NCI-H146 (cell line): ENCODE data around the gene WDR33.

Source experiments
- DNase-seq: peaks from one replicate; lab custom pipeline; 2025; lab: John Stamatoyannopoulos, UW

WDR33 gene

GRCh38 chr2:127672341-127673224, 138.4 kb downstream of the WDR33 start:
- DNase-seq = no peak

DNA sequence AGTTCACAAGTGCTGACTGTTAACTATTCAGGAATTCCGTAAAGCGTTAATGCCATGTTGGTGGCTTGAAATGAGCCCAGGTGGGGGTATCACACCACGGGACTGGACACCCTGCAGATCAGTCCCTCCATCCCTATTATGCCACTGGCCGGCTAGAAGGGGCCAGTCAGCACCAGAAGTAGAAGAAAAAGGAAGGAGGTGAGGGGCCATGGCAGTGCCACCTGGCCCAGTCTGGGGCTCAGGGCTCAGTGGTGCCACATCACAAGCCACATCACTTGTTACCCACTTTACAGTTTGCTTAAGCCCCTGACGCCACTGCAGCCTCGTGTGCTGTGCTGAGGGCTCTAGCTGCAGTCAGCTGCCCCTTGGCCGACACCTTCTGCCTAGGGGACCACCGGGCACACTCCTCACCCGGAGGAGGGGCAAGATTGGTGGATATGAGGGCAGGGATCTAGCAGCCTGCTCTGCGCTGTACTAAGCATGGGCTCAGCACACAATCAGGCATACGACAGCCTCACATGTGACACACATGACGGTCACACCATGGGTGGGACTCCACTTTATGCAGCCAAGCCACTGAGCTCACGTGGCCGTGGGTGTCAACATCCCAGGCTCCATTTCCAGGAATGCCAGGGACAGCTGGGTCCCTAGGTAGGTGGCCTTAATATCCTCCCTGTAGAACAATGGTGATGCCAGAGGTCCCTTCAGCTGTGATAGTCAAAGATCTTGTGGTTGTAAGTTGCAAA, 139.2 kb downstream of the WDR33 start:
- no peak for DNase-seq

GRCh38 chr2:127670957-127671290, 140.0 kb downstream of the WDR33 start:
- DNase-seq = no peak

DNA sequence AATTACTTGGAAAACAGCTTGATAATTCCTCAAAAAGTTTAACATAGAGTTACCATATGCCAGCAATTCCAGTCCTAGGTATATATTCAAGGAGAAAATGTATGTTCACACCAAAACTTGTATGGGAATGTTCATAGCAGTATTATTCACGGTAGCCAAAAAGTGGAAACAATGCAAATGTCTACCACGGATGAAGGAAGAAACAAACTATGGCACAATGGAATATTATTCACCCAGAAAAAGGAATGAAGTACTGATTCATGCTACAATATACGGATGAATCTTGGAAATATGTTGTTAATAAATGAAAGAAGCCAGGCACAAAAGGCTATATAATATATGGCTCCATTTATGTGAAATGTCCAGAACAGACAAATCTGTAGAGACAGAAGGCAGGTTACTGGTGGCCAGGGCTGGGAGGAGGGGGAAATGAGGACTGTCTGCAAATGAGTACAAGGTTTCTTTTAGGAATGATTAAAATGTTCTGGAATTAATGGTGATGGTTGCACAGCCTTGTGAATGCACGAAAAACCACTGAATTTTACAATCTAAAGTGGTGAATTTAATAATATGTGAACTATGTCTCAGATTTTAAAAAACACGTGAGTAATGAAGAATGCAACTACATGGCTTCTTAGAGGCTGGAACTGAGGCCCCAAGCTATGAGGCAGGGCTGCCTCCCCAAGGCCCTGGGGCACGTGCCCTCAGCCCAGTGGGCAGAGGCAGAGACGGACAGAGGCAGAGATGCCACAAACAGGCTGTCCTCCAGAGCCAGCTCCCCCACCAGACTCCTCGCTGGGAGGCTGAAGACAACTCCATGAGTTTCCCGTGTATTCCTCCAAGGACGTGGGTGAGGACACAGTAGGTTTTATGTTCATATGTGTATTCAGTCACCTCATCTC, 140.7 kb downstream of the WDR33 start:
- no peak for DNase-seq

DNA sequence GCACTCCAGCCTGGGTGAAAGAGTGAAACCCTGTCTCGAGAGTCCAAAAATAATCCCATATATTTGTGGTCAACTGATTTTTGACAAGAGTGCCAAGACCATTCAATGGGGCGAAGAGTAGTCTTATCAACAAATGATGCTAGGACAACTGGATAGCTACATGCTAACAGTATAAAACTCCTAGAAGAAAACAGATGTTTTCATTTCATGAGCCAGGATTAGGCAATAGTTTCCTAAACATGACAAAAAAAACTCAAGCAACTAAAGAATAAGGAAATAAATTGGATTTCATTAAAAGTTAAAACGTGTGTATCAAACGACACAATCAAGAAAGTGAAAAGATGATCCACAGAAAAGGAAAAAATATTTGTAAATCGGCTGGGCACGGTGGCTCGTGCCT, 141.9 kb downstream of the WDR33 start:
- DNase-seq = no peak

GRCh38 chr2:127665267-127665893, 145.6 kb downstream of the WDR33 start:
- DNase-seq = no peak

- no peak for DNase-seq
Measured at GRCh38 chr2:127664895-127665225, 146.1 kb downstream of the WDR33 start.

- no peak for DNase-seq
Measured at GRCh38 chr2:127664065-127664894, 146.7 kb downstream of the WDR33 start.

DNA sequence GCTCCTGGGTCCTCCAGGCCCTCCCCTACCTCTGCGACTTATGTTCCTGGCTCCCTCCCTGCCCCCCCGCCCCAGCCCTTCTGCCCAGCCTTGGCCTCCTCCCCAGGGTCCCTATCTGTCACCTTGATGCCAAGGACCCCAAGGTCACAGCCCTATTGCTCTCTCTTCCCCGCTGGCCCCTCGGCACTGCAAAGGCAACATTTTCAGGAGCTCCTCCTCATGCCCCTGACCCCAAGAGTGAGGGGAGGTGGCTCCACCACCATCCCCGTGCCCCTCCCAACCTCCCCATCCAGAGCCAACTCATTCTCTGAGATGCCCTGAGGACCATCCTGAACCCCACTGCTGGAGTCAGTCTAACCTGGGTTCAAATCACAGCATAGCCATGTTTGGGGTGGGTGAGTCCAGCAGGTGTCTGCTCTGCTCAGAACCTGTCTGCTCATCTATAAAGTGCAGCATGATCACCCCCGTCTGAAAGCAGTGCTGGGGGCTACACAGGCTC, 147.4 kb downstream of the WDR33 start:
- no peak for DNase-seq

DNA sequence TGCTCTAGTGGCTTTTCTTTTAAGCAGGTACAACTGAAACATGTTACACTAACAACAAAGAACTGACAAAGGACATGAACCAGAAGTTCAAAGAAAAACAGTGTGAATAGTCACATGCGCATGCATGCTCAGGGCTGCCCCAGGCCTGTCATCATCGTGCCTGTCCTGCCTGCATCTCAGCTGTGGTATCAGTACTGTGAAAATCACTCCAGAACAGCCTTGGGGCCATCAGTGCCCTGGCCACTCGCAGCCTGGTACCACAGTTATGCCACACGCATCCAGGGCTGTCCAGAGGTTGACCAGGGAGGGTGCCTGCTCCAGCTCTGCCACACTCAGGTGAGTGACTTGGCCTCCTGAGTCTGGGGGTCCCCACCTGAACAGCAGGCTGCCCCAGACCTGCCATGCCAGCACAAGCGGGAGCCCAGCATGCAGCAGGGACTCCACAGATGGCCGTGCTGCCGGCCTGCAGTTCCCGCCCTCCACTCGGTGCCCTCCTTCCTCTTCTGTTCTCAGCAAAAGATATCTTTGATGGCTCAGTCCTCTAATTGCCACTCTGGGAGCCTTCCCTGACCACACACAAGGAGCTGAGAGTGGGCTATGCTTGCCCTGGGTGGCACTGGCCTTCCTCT, 147.9 kb downstream of the WDR33 start:
- no peak for DNase-seq

GRCh38 chr2:127661949-127662510, 148.9 kb downstream of the WDR33 start:
- no peak for DNase-seq

- DNase-seq = no peak
Measured at GRCh38 chr2:127661072-127661649, 149.8 kb downstream of the WDR33 start.

- DNase-seq = no peak
Measured at GRCh38 chr2:127660291-127660578, 150.7 kb downstream of the WDR33 start.

DNA sequence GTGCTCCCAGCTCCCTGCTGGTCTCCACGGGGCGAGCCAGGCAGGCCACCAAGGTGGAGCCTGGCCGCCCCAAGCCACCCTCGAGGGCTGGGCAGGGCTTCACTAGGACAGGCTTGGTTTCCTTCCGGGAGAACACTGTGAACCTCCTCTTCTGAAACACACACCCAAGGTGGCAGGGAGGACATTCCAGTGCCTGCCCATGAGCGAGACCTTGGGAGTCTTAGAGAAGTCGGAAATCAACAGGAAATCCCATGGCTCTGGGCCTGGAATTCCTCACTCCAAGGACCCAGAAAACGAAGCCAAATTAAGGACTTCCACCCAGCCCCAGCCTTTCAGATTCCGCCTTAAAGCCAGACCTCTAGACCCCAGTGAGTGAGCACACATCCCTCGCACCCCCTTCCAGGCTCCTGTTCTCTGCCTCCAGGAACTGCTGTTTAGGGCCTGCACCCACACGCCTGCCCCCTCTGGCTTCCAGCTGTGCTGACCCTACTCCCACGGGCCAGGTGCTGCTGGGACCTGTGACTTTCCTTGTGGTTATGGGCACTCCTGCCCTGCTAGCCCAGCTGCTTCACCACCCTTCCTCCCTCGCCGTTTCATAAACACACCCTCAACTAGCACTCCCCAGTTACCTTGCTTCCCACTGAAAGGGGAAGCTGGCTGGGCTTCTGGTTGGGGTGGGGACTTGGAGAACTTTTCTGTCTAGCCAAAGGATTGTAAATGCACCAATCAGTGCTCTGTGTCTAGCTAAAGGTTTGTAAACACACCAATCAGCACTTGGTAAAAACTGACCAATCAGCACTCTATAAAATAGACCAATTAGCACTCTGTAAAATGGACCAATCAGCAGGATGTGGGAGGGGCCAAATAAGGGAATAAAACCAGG, 151.3 kb downstream of the WDR33 start:
- DNase-seq = no peak

DNA sequence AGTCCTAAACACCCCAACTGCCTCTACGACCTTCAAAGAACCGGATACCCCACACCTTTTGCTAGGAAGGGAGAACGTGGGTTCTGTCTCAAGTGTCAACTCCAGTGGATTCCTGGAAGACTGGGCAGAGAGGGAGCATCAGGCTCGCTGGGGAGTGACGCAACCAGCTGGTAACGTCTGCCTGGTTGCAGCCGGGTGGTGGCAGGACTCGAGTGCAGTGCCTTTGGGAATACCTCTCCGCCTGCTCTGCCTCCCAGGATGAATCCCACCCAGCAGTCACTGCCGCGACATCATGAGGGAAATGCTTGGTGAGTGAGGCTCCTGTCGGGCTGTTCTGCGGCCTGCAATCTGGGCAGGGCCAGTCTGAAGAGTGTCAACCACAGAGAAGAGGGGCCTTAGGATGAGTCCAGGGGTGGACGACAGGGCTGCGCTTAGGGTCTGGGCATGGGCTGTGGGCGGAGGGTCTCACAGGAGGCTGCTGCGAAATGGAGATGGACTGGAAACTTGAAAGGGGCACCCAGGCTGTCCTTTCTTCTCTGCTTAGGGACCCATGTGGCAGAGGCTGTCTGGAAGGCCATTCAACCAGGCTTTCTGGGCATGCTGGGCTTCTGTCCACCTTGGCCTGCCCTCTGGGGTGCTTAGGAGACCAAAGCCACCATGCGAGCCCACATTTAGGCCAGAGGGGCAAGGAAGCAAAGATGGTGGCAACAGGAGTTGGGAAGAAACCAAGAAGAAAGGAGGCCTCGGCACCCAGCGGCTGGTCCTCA, 152.1 kb downstream of the WDR33 start:
- DNase-seq = no peak

- no peak for DNase-seq
Measured at GRCh38 chr2:127658146-127658545, 152.8 kb downstream of the WDR33 start.

GRCh38 chr2:127657232-127657595, 153.8 kb downstream of the WDR33 start:
- DNase-seq = no peak

DNA sequence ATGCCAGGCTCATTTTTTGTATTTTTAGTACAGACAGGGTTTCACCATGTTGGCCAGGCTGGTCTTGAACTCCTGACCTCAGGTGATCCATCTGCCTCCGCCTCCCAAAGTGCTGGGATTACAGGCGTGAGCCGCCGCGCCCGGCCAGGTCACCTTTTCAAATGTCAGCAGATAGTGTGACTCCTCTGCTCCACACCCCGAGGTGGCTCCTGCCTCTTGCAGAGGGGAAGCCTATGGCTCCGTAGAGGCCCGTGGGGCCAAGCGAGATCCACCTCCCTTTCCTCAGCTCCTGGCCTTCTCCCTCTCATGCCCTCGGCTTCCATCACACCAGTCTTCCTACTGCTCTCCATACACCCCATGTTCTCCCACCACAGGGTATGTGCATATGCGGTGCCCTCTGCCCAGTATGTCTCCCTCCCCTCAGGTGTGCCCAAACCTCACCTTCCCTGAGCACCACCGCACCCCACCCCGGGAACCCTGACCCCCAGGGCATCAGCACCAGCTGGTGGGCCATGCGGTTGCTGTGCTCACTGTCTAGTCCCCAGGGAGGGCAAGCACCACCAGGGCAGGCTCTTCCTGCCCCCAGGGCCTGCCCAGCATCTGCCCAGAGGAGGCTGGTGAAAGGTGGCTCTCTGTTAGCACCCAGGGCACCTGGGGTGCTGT, 154.3 kb downstream of the WDR33 start:
- no peak for DNase-seq
